C4-2B (cell line): Measurements from ENCODE around the gene LRRC25.

Experiments
- CTCF ChIP-seq: fragments of 450-650 bp; conservative IDR thresholded peaks from 2 replicates; pipeline ENCODE4 v1.5.1; 2017; ENCODE audit warnings: mild to moderate bottlenecking
- ZFX ChIP-seq: fragments of 450-650 bp; IDR thresholded peaks from 2 replicates; pipeline ENCODE4 v1.6.1; 2017

- no peak for TF ChIP-seq CTCF
- TF ChIP-seq ZFX: no peak
These were observed at the start of gene LRRC25 for GRCh38 chr19:18397242-18398202.
